Bronchial epithelial cell (primary cell): ENCODE measurements around the gene SFXN2. TPM values are rescaled to one million over a fixed set of nuclear protein-coding genes. Genes with fewer than 3 reads are reported as not detected.
"Not testable (repeated sequence)": the region's sequence is repeated elsewhere in the genome, so short reads cannot be mapped to it uniquely, and the experiment has no call there.

Source experiments
- DNase-seq: peaks from one replicate; pipeline ENCODE4 v3.0.0-alpha.2; 2010; ENCODE audit warnings: low read depth
- FAIRE-seq: peaks from 2 replicates; lab custom pipeline; 2011; peaks lifted over from hg19 to GRCh38; lab: Jason Lieb, UNC
- H3K27me3 ChIP-seq: 2 replicates; pipeline ENCODE4 v1.5.1; 2011; ENCODE audit warnings: low read length; ENCODE audit not compliant: control insufficient read depth, insufficient read depth
- H3K36me3 ChIP-seq: 2 replicates; pipeline ENCODE4 v1.5.1; 2011; ENCODE audit warnings: low read length; ENCODE audit not compliant: control insufficient read depth, insufficient read depth
- H3K4me3 ChIP-seq: 2 replicates; pipeline ENCODE4 v1.5.1; 2011; ENCODE audit warnings: mild to moderate bottlenecking, low read depth, low read length, control low read depth
- CTCF ChIP-seq: IDR thresholded peaks from 2 replicates; pipeline ENCODE4 v1.5.1; 2011; ENCODE audit warnings: mild to moderate bottlenecking, moderate library complexity, low read length, control low read depth, inconsistent platforms; ENCODE audit not compliant: insufficient read depth, severe bottlenecking
- total RNA-seq: library from RNA; depleted of rRNA; stranded (reverse); fragments of >200 nt; gene quantifications from 2 replicates; pipeline ENCODE4 v1.2.1, GENCODE V29; 2014

SFXN2 gene
- total RNA-seq, 1 donor from 2014 or later, result 3.4 TPM

- Histone ChIP-seq H3K36me3 (peaks cover 2% of the 10 kb centered on the region), H3K4me3 (no peak overlapping the region), H3K27me3 (no peaks in the 10 kb centered on the region)
- DNase-seq (no peak), FAIRE-seq (no peak)
- no peak for TF ChIP-seq CTCF
Observed at GRCh38 chr10:102758240-102758932, 44.0 kb downstream of the SFXN2 start.

GRCh38 chr10:102758933-102759262, 44.5 kb downstream of the SFXN2 start:
- not testable (repeated sequence) for DNase-seq, H3K36me3 ChIP-seq, H3K27me3 ChIP-seq, FAIRE-seq, H3K4me3 ChIP-seq

- TF ChIP-seq CTCF, result no peak
- no peak for FAIRE-seq
Observed at GRCh38 chr10:102759497-102760210, 45.2 kb downstream of the SFXN2 start.

GRCh38 chr10:102761981-102762380, 47.5 kb downstream of the SFXN2 start:
- H3K4me3 ChIP-seq, result no peak overlapping the region
- peaks cover 2% of the 10 kb centered on the region for H3K36me3 ChIP-seq
- DNase-seq, result no peak
- no peak for TF ChIP-seq CTCF
- no peaks in the 10 kb centered on the region for H3K27me3 ChIP-seq
- no peak for FAIRE-seq

More at GRCh38 chr10:102759497-102760210, 45.2 kb downstream of the SFXN2 start:
- peaks cover 2% of the 10 kb centered on the region for H3K36me3 ChIP-seq
- no peaks in the 10 kb centered on the region for H3K27me3 ChIP-seq
- no peak for DNase-seq
- no peak overlapping the region for H3K4me3 ChIP-seq

- DNase-seq (no peak), FAIRE-seq (no peak)
Observed at GRCh38 chr10:102762401-102763015, 48.1 kb downstream of the SFXN2 start.

More at GRCh38 chr10:102762401-102763015, 48.1 kb downstream of the SFXN2 start:
- TF ChIP-seq CTCF, result no peak
- Histone ChIP-seq H3K27me3 (no peaks in the 10 kb centered on the region), H3K36me3 (peaks cover 2% of the 10 kb centered on the region), H3K4me3 (no peak overlapping the region)
